ENCODE results near the gene ZDHHC1. TPM values are rescaled to one million over a fixed set of nuclear protein-coding genes. Genes with fewer than 3 reads are reported as not detected.

The ZDHHC1 gene
- total RNA-seq, 1 experiment from 2014 or later: 8.5 TPM

GRCh38 chr16:67451061-67451703 lies 34.9 kb upstream of the ZDHHC1 start:
- in situ Hi-C loops (cut with HindIII; ENCODE audit: low pct_unique_long_range_greater_than_20kb, low sequenced_read_pairs): no loop called here
- DNase-seq (ENCODE audit: low read depth, low spot score): no peak

GRCh38 chr16:67449739-67450138 lies 33.5 kb upstream of the ZDHHC1 start:
- DNase-seq (ENCODE audit: low read depth, low spot score): no peak
- in situ Hi-C loops (cut with HindIII; ENCODE audit: low pct_unique_long_range_greater_than_20kb, low sequenced_read_pairs): no loop called here

GRCh38 chr16:67449336-67449735 lies 33.1 kb upstream of the ZDHHC1 start:
- in situ Hi-C loops (cut with HindIII; ENCODE audit: low pct_unique_long_range_greater_than_20kb, low sequenced_read_pairs): no loop called here
- DNase-seq (ENCODE audit: low read depth, low spot score): no peak

- in situ Hi-C loops (cut with HindIII; ENCODE audit: low pct_unique_long_range_greater_than_20kb, low sequenced_read_pairs): no loop called here
- no peak for DNase-seq (ENCODE audit: low read depth, low spot score)
Measured at GRCh38 chr16:67448580-67448979, 32.3 kb upstream of the ZDHHC1 start.

- peak; percentile 59 for DNase-seq (ENCODE audit: low read depth, low spot score)
Measured at GRCh38 chr16:67447508-67448076, 31.3 kb upstream of the ZDHHC1 start.

GRCh38 chr16:67446968-67447507 lies 30.8 kb upstream of the ZDHHC1 start:
- no peak for DNase-seq (ENCODE audit: low read depth, low spot score)
- in situ Hi-C loops (cut with HindIII; ENCODE audit: low pct_unique_long_range_greater_than_20kb, low sequenced_read_pairs): no loop called here

More at GRCh38 chr16:67447508-67448076, 31.3 kb upstream of the ZDHHC1 start:
- in situ Hi-C loops (cut with HindIII; ENCODE audit: low pct_unique_long_range_greater_than_20kb, low sequenced_read_pairs): no loop called here

GRCh38 chr16:67445913-67446907 lies 29.9 kb upstream of the ZDHHC1 start:
- in situ Hi-C loops (cut with HindIII; ENCODE audit: low pct_unique_long_range_greater_than_20kb, low sequenced_read_pairs): no loop called here
- DNase-seq (ENCODE audit: low read depth, low spot score): no peak

- no peak for DNase-seq (ENCODE audit: low read depth, low spot score)
- in situ Hi-C loops (cut with HindIII; ENCODE audit: low pct_unique_long_range_greater_than_20kb, low sequenced_read_pairs): no loop called here
Measured at GRCh38 chr16:67445441-67445912, 29.2 kb upstream of the ZDHHC1 start.

GRCh38 chr16:67445126-67445426 lies 28.8 kb upstream of the ZDHHC1 start:
- in situ Hi-C loops (cut with HindIII; ENCODE audit: low pct_unique_long_range_greater_than_20kb, low sequenced_read_pairs): no loop called here
- no peak for DNase-seq (ENCODE audit: low read depth, low spot score)

GRCh38 chr16:67444259-67445125 lies 28.2 kb upstream of the ZDHHC1 start:
- in situ Hi-C loops (cut with HindIII; ENCODE audit: low pct_unique_long_range_greater_than_20kb, low sequenced_read_pairs): no loop called here
- no peak for DNase-seq (ENCODE audit: low read depth, low spot score)

GRCh38 chr16:67443265-67443664 lies 27.0 kb upstream of the ZDHHC1 start:
- in situ Hi-C loops (cut with HindIII; ENCODE audit: low pct_unique_long_range_greater_than_20kb, low sequenced_read_pairs): no loop called here
- no peak for DNase-seq (ENCODE audit: low read depth, low spot score)

GRCh38 chr16:67442581-67443255 lies 26.4 kb upstream of the ZDHHC1 start:
- in situ Hi-C loops (cut with HindIII; ENCODE audit: low pct_unique_long_range_greater_than_20kb, low sequenced_read_pairs): no loop called here
- DNase-seq (ENCODE audit: low read depth, low spot score): no peak

- DNase-seq (ENCODE audit: low read depth, low spot score): no peak
- in situ Hi-C loops (cut with HindIII; ENCODE audit: low pct_unique_long_range_greater_than_20kb, low sequenced_read_pairs): no loop called here
Measured at GRCh38 chr16:67441907-67442306, 25.6 kb upstream of the ZDHHC1 start.

GRCh38 chr16:67441271-67441753 lies 25.0 kb upstream of the ZDHHC1 start:
- DNase-seq (ENCODE audit: low read depth, low spot score): no peak
- in situ Hi-C loops (cut with HindIII; ENCODE audit: low pct_unique_long_range_greater_than_20kb, low sequenced_read_pairs): no loop called here

- no peak for DNase-seq (ENCODE audit: low read depth, low spot score)
- in situ Hi-C loops (cut with HindIII; ENCODE audit: low pct_unique_long_range_greater_than_20kb, low sequenced_read_pairs): no loop called here
Measured at GRCh38 chr16:67438824-67439393, 22.6 kb upstream of the ZDHHC1 start.

- DNase-seq (ENCODE audit: low read depth, low spot score): no peak
- in situ Hi-C loops (cut with HindIII; ENCODE audit: low pct_unique_long_range_greater_than_20kb, low sequenced_read_pairs): no loop called here
Measured at GRCh38 chr16:67438098-67438791, 22.0 kb upstream of the ZDHHC1 start.

All from SK-MEL-5 (cell line).